Naive thymus-derived CD4-positive, alpha-beta T cell (primary cell): ENCODE measurements around the gene PPP1CA. TPM values are rescaled to one million over a fixed set of nuclear protein-coding genes. Genes with fewer than 3 reads are reported as not detected.

Experiments used
- ATAC-seq: fragments of 150-1000 bp; cut with Tn5 transposase; 2 replicates; pipeline ENCODE4 v1.10.0; 2021; ENCODE audit warnings: mild to moderate bottlenecking, moderate library complexity
- CTCF ChIA-PET: fragments of 350-600 bp; sonication (Branson Sonifier 250); formaldehyde crosslinking; loops from one replicate; lab custom pipeline; 2021; ENCODE audit warnings: antibody characterized with exemption; lab: Charles Lee
- POLR2A ChIA-PET: fragments of 350-600 bp; sonication (Branson Sonifier 250); formaldehyde crosslinking; loops from one replicate; lab custom pipeline; 2021; ENCODE audit warnings: antibody characterized with exemption, inconsistent platforms; lab: Charles Lee
- DNase-seq, 9 donors: peaks; one replicate each; pipeline versions ENCODE4 v3.0.0 to v3.0.0-alpha.2; 2020 to 2022; ENCODE audit warnings: mixed read lengths in 1 of 9
- H3K27ac ChIP-seq: one replicate; pipeline ENCODE4 v1.7.0; 2013; ENCODE audit warnings: mild to moderate bottlenecking, low read depth, low read length, moderate library complexity
- H3K27me3 ChIP-seq, 2 donors: one replicate each; pipeline ENCODE4 v1.7.0; 2013; ENCODE audit warnings: low read length in 2 of 2, mild to moderate bottlenecking in 2 of 2, moderate library complexity in 2 of 2; ENCODE audit not compliant: control insufficient read depth in 2 of 2, insufficient read depth in 2 of 2
- H3K36me3 ChIP-seq, 3 experiments: 1 replicate in 2 of 3; 2 replicates in 1 of 3; pipeline ENCODE4 v1.7.0; 2013; ENCODE audit warnings: low read length in 3 of 3, mild to moderate bottlenecking in 3 of 3, moderate library complexity in 1 of 3; ENCODE audit not compliant: insufficient read depth in 3 of 3, control insufficient read depth in 2 of 3
- H3K4me1 ChIP-seq, 2 donors: one replicate each; pipeline ENCODE4 v1.7.0; 2013; ENCODE audit warnings: low read length in 2 of 2, mild to moderate bottlenecking in 2 of 2, moderate library complexity in 1 of 2; ENCODE audit not compliant: control insufficient read depth in 2 of 2, insufficient read depth in 2 of 2
- H3K4me3 ChIP-seq: 2 replicates; pipeline ENCODE4 v1.7.0; 2013; ENCODE audit warnings: mild to moderate bottlenecking, low read length
- H3K9me3 ChIP-seq, 3 experiments: 1 replicate in 2 of 3; 2 replicates in 1 of 3; pipeline ENCODE4 v1.7.0; 2013; ENCODE audit warnings: low read length in 3 of 3; ENCODE audit not compliant: control insufficient read depth in 2 of 3
- H3K27ac Mint-ChIP-seq, 9 donors: one replicate each; pipeline ENCODE4 v1.8.0; 2020 to 2022; ENCODE audit warnings: mixed read lengths in 9 of 9, mild to moderate bottlenecking in 8 of 9, moderate library complexity in 5 of 9, inconsistent platforms in 2 of 9
- H3K27me3 Mint-ChIP-seq, 5 donors: one replicate each; pipeline ENCODE4 v1.8.0; 2021 to 2022; ENCODE audit warnings: mixed read lengths in 5 of 5, mild to moderate bottlenecking in 1 of 5
- H3K36me3 Mint-ChIP-seq, 5 donors: one replicate each; pipeline ENCODE4 v1.8.0; 2020 to 2022; ENCODE audit warnings: mixed read lengths in 5 of 5, mild to moderate bottlenecking in 3 of 5, inconsistent platforms in 1 of 5
- H3K4me1 Mint-ChIP-seq, 7 donors: one replicate each; pipeline ENCODE4 v1.8.0; 2020 to 2022; ENCODE audit warnings: mixed read lengths in 7 of 7, mild to moderate bottlenecking in 3 of 7, inconsistent platforms in 1 of 7
- H3K4me3 Mint-ChIP-seq, 10 donors: one replicate each; pipeline ENCODE4 v1.8.0; 2020 to 2022; ENCODE audit warnings: mild to moderate bottlenecking in 10 of 10, mixed read lengths in 10 of 10, moderate library complexity in 6 of 10, inconsistent platforms in 2 of 10
- H3K9me3 Mint-ChIP-seq, 11 donors: one replicate each; pipeline ENCODE4 v1.8.0; 2020 to 2022; ENCODE audit warnings: mixed read lengths in 11 of 11, mild to moderate bottlenecking in 4 of 11, inconsistent platforms in 1 of 11, moderate library complexity in 1 of 11
- intact Hi-C, 2 donors: fragments of 100-400 bp; cut with micrococcal nuclease; formaldehyde crosslinking; loops; one replicate each; pipeline ENCODE4 v1.15.1; 2023
- polyA plus RNA-seq, 2 donors: library from polyadenylated mRNA; unstranded; fragments of 300-500 nt; fragmentation: Illumina TruSeq; gene quantifications; one replicate each; pipeline ENCODE4 v1.2.3, GENCODE V29; 2021
- total RNA-seq, 6 experiments: library from RNA in 5 of 6; stranded (reverse) in 5 of 6; gene quantifications; 1 replicate in 5 of 6; 2 replicates in 1 of 6; pipeline ENCODE4 v1.2.3 and lab custom pipeline; 2021 to 2026

Gene PPP1CA
- total and polyA plus RNA-seq, 7 experiments from 2014 or later = 83.0 to 363 (median 150) TPM

DNA sequence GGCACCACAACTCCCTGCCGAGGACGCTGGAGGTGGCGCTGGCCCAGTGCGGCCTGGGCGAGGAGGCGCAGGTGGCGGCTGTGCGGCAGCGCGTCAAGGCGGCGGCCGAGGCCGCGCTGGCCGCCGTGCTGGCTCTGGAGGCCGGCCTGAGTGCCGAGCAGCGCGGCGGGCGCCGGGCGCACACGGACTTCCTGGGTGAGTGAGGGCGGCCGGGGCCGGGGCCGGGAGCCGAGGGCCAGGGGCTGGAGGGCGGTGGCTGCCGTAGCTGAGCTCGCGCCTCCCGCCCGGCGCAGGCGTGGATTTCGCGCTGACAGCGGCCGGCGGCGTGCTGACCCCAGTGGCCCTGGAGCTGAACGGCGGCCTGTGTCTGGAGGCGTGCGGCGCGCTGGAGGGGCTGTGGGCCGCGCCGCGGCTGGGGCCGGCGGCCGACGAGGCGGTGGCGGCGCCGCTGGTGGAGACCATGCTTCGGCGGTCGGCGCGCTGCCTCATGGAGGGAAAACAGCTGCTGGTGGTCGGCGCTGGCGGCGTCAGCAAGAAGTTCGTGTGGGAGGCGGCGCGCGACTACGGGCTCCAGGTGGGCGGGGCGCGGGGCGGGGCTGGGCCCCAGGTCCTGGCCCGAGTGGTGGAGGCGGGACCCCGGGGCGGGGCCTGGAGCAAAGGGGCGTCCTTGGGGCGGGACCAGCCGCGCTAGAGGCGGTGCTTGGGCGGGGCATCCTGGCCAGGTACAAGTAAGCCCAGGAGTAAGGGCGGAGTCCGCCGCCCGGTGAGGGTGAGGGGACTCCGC, 19.2 kb upstream of the PPP1CA start:
- DNase-seq (peak; percentile 97 to 100 (median 97)), ATAC-seq (peak; percentile 96)
- intact Hi-C loops = loop anchor here (1.0 kb wide), 8 partner anchors 12 to 85 kb away; partner anchors contain the start of genes AIP (in 1 of the 2), PTPRCAP (in 1 of the 2) and TMEM134 (in 1 of the 2)
- H3K27me3 ChIP-seq = no peaks in the 10 kb centered on the region
- CTCF ChIA-PET = interaction anchor here (1.1 to 6.0 kb wide), 5 partner anchors 12 to 48 kb away, joined by 6 to 67 read pairs (median 7); partner anchors contain the start of genes PPP1CA, PTPRCAP, TBC1D10C and TMEM134
- peaks cover 24 to 60% (median 53%) of the 10 kb centered on the region in 7 donors for H3K4me1 Mint-ChIP-seq
- H3K9me3 ChIP-seq = no peaks in the 10 kb centered on the region
- peak overlapping the region; percentile 77 for H3K27ac ChIP-seq
- no peaks in the 10 kb centered on the region for H3K36me3 ChIP-seq
- peaks cover 0 to 4% (median 0%) of the 10 kb centered on the region in 5 donors for H3K36me3 Mint-ChIP-seq
- H3K9me3 Mint-ChIP-seq = no peaks in the 10 kb centered on the region
- peak overlapping the region; percentile 56 for H3K4me3 ChIP-seq
- H3K4me1 ChIP-seq = peaks cover 42 to 49% of the 10 kb centered on the region in 2 donors
- H3K27me3 Mint-ChIP-seq = peaks cover 0 to 15% (median 0%) of the 10 kb centered on the region in 5 donors
- H3K27ac Mint-ChIP-seq = peak overlapping the region; percentile 69 to 98 (median 92)
- POLR2A ChIA-PET = interaction anchor here (0.6 to 31.8 kb wide), 13 partner anchors 9 to 163 kb away, joined by 3 to 1530 read pairs (median 12); partner anchors contain the start of genes AIP, PITPNM1, PPP1CA and PTPRCAP
- H3K4me3 Mint-ChIP-seq = peak overlapping the region; percentile 74 to 92 (median 82)

GRCh38 chr11:67420147-67420645, 18.5 kb upstream of the PPP1CA start:
- Mint-ChIP-seq H3K36me3 (peaks cover 0 to 4% (median 0%) of the 10 kb centered on the region in 5 donors), H3K4me3 (peak overlapping the region; percentile 80 to 93 (median 86)), H3K9me3 (no peaks in the 10 kb centered on the region), H3K27me3 (peaks cover 0 to 15% (median 0%) of the 10 kb centered on the region in 5 donors), H3K4me1 (peaks cover 24 to 61% (median 51%) of the 10 kb centered on the region in 7 donors), H3K27ac (peak overlapping the region; percentile 46 to 99 (median 92))
- Histone ChIP-seq H3K27me3 (no peaks in the 10 kb centered on the region), H3K9me3 (no peaks in the 10 kb centered on the region), H3K4me3 (peak overlapping the region; percentile 56), H3K36me3 (no peaks in the 10 kb centered on the region), H3K27ac (peak overlapping the region; percentile 77), H3K4me1 (peaks cover 44 to 49% of the 10 kb centered on the region in 2 donors)
- intact Hi-C loops = no loop called here
- ChIA-PET CTCF (interaction anchor here (0.7 to 6.0 kb wide), 6 partner anchors 12 to 88 kb away, joined by 3 to 67 read pairs (median 6); partner anchors contain the start of genes CDK2AP2, PPP1CA, PTPRCAP and TBC1D10C), POLR2A (interaction anchor here (0.6 to 31.8 kb wide), 14 partner anchors 8 to 162 kb away, joined by 3 to 1530 read pairs (median 13); partner anchors contain the start of genes AIP, CABP4, PITPNM1 and POLD4)
- no peak for ATAC-seq
- DNase-seq = no peak

DNA sequence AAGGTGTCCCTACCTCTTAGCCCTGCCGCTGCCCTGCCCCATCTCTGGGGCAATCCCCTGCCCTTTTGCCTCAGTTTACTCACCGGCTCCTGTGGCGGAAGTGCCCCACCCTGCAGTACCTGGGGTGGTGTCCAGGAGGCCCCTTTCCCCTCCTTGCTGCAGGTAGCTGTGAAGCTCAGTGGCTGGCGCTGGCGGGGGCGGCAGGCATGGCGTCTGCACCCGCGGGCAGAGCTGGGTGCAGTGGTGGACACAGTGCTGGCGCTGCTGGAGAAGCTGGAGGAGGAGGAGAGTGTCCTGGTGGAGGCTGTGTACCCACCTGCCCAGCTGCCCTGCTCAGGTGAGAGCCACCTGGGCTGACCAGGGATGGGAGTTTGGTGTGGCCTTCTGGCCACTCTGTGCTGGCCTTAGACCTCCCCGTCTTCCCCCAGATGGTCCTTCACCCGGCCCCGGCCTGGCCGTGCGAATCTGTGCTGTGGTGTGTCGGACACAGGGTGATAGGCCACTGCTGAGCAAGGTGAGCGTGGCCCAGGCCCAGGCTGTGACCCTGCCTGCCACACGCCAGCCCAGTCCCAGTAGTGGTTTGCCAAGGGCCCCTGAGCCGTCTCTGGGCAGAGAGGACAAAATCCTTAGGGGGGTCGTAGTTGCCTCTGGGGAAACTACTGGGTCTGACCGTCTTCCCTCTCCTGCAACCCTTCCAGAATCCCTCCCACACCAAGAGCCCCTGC, 17.8 kb upstream of the PPP1CA start:
- ChIA-PET CTCF (interaction anchor here (0.7 to 6.0 kb wide), 9 partner anchors 11 to 88 kb away, joined by 3 to 67 read pairs (median 6); partner anchors contain the start of genes CDK2AP2, PPP1CA, PTPRCAP and TBC1D10C), POLR2A (interaction anchor here (0.6 to 31.8 kb wide), 17 partner anchors 8 to 151 kb away, joined by 3 to 1530 read pairs (median 8); partner anchors contain the start of genes AIP, CABP4, POLD4 and PPP1CA)
- no peaks in the 10 kb centered on the region for H3K27me3 ChIP-seq
- H3K36me3 Mint-ChIP-seq = peaks cover 0 to 4% (median 0%) of the 10 kb centered on the region in 5 donors
- H3K27me3 Mint-ChIP-seq = peaks cover 0 to 17% (median 0%) of the 10 kb centered on the region in 5 donors
- H3K36me3 ChIP-seq = no peaks in the 10 kb centered on the region
- peaks cover 51 to 54% of the 10 kb centered on the region in 2 donors for H3K4me1 ChIP-seq
- no peaks in the 10 kb centered on the region for H3K9me3 ChIP-seq
- no peak for ATAC-seq
- intact Hi-C loops = no loop called here
- peaks cover 24 to 64% (median 49%) of the 10 kb centered on the region in 7 donors for H3K4me1 Mint-ChIP-seq
- H3K4me3 Mint-ChIP-seq = peak overlapping the region in 9 of 10 donors; percentile 80 to 93 (median 86)
- H3K27ac Mint-ChIP-seq = peak overlapping the region in 8 of 9 donors; percentile 71 to 99 (median 92)
- DNase-seq = no peak
- H3K4me3 ChIP-seq = peak overlapping the region; percentile 56
- H3K9me3 Mint-ChIP-seq = no peaks in the 10 kb centered on the region
- H3K27ac ChIP-seq = peak overlapping the region; percentile 77

GRCh38 chr11:67418476-67419281, 17.0 kb upstream of the PPP1CA start:
- DNase-seq (peak in 7 of 9 donors; percentile 54 to 65 (median 60)), ATAC-seq (no peak)
- Histone ChIP-seq H3K9me3 (no peaks in the 10 kb centered on the region), H3K4me3 (peak overlapping the region; percentile 56), H3K4me1 (peaks cover 56 to 58% of the 10 kb centered on the region in 2 donors), H3K27ac (peak overlapping the region; percentile 77), H3K27me3 (no peaks in the 10 kb centered on the region), H3K36me3 (no peaks in the 10 kb centered on the region)
- intact Hi-C loops = no loop called here
- peak overlapping the region in 8 of 9 donors; percentile 71 to 99 (median 94) for H3K27ac Mint-ChIP-seq
- H3K4me1 Mint-ChIP-seq = peaks cover 24 to 71% (median 49%) of the 10 kb centered on the region in 7 donors
- no peaks in the 10 kb centered on the region for H3K9me3 Mint-ChIP-seq
- ChIA-PET POLR2A (interaction anchor here (0.6 to 31.8 kb wide), 19 partner anchors 15 to 1041 kb away, joined by 3 to 1530 read pairs (median 8); partner anchors contain the start of genes AIP, CABP4, CDK2AP2 and POLD4), CTCF (interaction anchor here (1.0 to 6.0 kb wide), 7 partner anchors 10 to 53 kb away, joined by 3 to 67 read pairs (median 7); partner anchors contain the start of genes PPP1CA, PTPRCAP and TBC1D10C)
- peaks cover 0 to 20% (median 0%) of the 10 kb centered on the region in 5 donors for H3K27me3 Mint-ChIP-seq
- peaks cover 0 to 4% (median 0%) of the 10 kb centered on the region in 5 donors for H3K36me3 Mint-ChIP-seq
- H3K4me3 Mint-ChIP-seq = peak overlapping the region; percentile 37 to 93 (median 84)

DNA sequence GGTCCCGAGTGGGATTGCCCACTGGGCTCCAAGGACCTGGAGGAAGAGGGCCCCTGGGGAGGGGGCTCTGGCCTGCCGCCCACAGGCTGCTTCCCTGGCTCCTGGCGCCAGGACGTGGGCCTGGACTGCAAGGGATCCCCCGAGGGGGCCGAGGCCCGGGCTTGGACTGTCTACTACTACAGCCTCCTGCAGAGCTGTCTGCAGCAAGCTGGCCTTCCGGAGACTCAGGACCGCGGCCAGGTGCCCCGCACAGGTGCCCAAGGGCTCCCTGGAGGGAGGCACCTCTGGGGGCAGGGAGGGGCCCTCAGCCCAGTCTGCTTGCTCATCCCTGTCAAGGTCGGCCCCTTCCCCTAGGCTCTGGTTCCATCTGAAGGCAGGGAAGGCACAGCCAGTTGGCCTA, 15.8 kb upstream of the PPP1CA start:
- POLR2A ChIA-PET = interaction anchor here (0.6 to 31.8 kb wide), 18 partner anchors 16 to 148 kb away, joined by 3 to 1530 read pairs (median 6); partner anchors contain the start of genes AIP, CABP4, CDK2AP2 and CORO1B
- H3K4me3 Mint-ChIP-seq = peak overlapping the region in 9 of 10 donors; percentile 81 to 96 (median 89)
- no peaks in the 10 kb centered on the region for H3K9me3 Mint-ChIP-seq
- intact Hi-C loops = loop anchor here in 1 of 2 donors (1.0 kb wide), 6 partner anchors 8 to 91 kb away; partner anchors contain the start of genes CDK2AP2, PTPRCAP, RPS6KB2 and TMEM134
- H3K36me3 Mint-ChIP-seq = peaks cover 0 to 6% (median 0%) of the 10 kb centered on the region in 5 donors
- no peaks in the 10 kb centered on the region for H3K27me3 ChIP-seq
- H3K4me1 ChIP-seq = peaks cover 68 to 71% of the 10 kb centered on the region in 2 donors
- peaks cover 37 to 76% (median 55%) of the 10 kb centered on the region in 7 donors for H3K4me1 Mint-ChIP-seq
- peak overlapping the region; percentile 46 for H3K4me3 ChIP-seq
- H3K27ac Mint-ChIP-seq = peak overlapping the region in 8 of 9 donors; percentile 94 to 100 (median 98)
- H3K27ac ChIP-seq = peak overlapping the region; percentile 77
- no peak for ATAC-seq
- DNase-seq = no peak
- H3K27me3 Mint-ChIP-seq = peaks cover 0 to 25% (median 0%) of the 10 kb centered on the region in 5 donors
- CTCF ChIA-PET = interaction anchor here (0.8 to 6.0 kb wide), 5 partner anchors 9 to 48 kb away, joined by 3 to 67 read pairs (median 8); partner anchors contain the start of genes PPP1CA, PTPRCAP and TBC1D10C
- H3K36me3 ChIP-seq = no peaks in the 10 kb centered on the region
- no peaks in the 10 kb centered on the region for H3K9me3 ChIP-seq
